Progenitor cell of endocrine pancreas (in vitro differentiated cells): ENCODE measurements around the gene FOXJ2. TPM values are rescaled to one million over a fixed set of nuclear protein-coding genes. Genes with fewer than 3 reads are reported as not detected.
A peak's percentile ranks its signal among the peaks of the same experiment; 100 is the strongest.
"Not testable (repeated sequence)": the region's sequence is repeated elsewhere in the genome, so short reads cannot be mapped to it uniquely, and the experiment has no call there.

ENCODE experiments used
- DNase-seq: peaks from one replicate; pipeline ENCODE4 v3.0.0; 2021; ENCODE audit warnings: low spot score; ENCODE audit not compliant: unreplicated experiment
- H3K27ac Mint-ChIP-seq: 2 replicates; pipeline ENCODE4 v1.8.0; 2021; ENCODE audit warnings: mild to moderate bottlenecking, moderate library complexity, mixed read lengths
- H3K27me3 Mint-ChIP-seq: 2 replicates; pipeline ENCODE4 v1.8.0; 2021; ENCODE audit warnings: mixed read lengths
- H3K36me3 Mint-ChIP-seq: 2 replicates; pipeline ENCODE4 v1.8.0; 2022; ENCODE audit warnings: mixed read lengths; ENCODE audit not compliant: insufficient read depth
- H3K4me1 Mint-ChIP-seq: 2 replicates; pipeline ENCODE4 v1.8.0; 2021; ENCODE audit warnings: low read depth, mixed read lengths
- H3K4me3 Mint-ChIP-seq: 2 replicates; pipeline ENCODE4 v1.8.0; 2021; ENCODE audit warnings: low read depth, mild to moderate bottlenecking, moderate library complexity, mixed read lengths
- H3K9me3 Mint-ChIP-seq: 2 replicates; pipeline ENCODE4 v1.8.0; 2021; ENCODE audit warnings: low read depth, mixed read lengths
- total RNA-seq: library from RNA; stranded (reverse); gene quantifications from 2 replicates; pipeline ENCODE4 v1.2.1, GENCODE V29; 2021
- TF ChIP-seq, protein P1 (sequence below): fragments of 200-600 bp; sonication (generic); IDR thresholded peaks from one replicate; pipeline ENCODE4 v1.5.0; 2021; ENCODE audit warnings: antibody characterized with exemption, mild to moderate bottlenecking; ENCODE audit not compliant: unreplicated experiment

Gene FOXJ2
- total RNA-seq, 1 donor from 2014 or later: 20.8 TPM

- Mint-ChIP-seq H3K36me3 (no peaks in the 10 kb centered on the region), H3K27ac (peak overlapping the region; percentile 93), H3K4me1 (peaks cover 23% of the 10 kb centered on the region), H3K27me3 (no peaks in the 10 kb centered on the region), H3K4me3 (peak overlapping the region; percentile 96), H3K9me3 (no peaks in the 10 kb centered on the region)
- TF ChIP-seq, protein P1, sequence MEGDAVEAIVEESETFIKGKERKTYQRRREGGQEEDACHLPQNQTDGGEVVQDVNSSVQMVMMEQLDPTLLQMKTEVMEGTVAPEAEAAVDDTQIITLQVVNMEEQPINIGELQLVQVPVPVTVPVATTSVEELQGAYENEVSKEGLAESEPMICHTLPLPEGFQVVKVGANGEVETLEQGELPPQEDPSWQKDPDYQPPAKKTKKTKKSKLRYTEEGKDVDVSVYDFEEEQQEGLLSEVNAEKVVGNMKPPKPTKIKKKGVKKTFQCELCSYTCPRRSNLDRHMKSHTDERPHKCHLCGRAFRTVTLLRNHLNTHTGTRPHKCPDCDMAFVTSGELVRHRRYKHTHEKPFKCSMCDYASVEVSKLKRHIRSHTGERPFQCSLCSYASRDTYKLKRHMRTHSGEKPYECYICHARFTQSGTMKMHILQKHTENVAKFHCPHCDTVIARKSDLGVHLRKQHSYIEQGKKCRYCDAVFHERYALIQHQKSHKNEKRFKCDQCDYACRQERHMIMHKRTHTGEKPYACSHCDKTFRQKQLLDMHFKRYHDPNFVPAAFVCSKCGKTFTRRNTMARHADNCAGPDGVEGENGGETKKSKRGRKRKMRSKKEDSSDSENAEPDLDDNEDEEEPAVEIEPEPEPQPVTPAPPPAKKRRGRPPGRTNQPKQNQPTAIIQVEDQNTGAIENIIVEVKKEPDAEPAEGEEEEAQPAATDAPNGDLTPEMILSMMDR: no peak
- DNase-seq: no peak
Observed at GRCh38 chr12:8081251-8081920, 48.9 kb downstream of the FOXJ2 start.

GRCh38 chr12:8082808-8083100 is 50.2 kb downstream of the FOXJ2 start:
- no peak for DNase-seq
- TF ChIP-seq, protein P1: no peak
- Mint-ChIP-seq H3K27ac (peak overlapping the region; percentile 93), H3K4me3 (peak overlapping the region; percentile 96), H3K27me3 (no peaks in the 10 kb centered on the region), H3K36me3 (no peaks in the 10 kb centered on the region), H3K4me1 (peaks cover 23% of the 10 kb centered on the region), H3K9me3 (no peaks in the 10 kb centered on the region)

DNA sequence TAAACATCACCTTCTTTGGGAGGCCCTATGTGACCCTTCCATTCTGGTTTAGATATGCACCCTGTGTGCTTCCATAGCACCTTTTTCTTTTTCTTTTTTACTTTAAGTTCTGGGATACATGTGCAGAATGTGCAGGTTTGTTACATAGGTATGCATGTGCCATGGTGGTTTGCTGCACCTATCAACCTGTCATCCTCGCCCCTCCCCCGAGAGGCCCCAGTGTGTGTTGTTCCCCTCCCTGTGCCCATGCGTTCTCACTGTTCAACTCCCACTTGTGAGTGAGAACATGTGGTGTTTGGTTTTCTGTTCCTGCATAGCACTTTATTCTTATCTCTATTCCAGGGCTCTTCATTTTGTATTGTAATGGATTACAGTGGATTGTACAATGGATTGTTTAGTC is 51.8 kb downstream of the FOXJ2 start:
- not testable (repeated sequence) for H3K9me3 Mint-ChIP-seq, DNase-seq, H3K36me3 Mint-ChIP-seq, H3K27me3 Mint-ChIP-seq
- peak overlapping the region; percentile 82 for H3K27ac Mint-ChIP-seq
- peaks cover 23% of the 10 kb centered on the region for H3K4me1 Mint-ChIP-seq
- H3K4me3 Mint-ChIP-seq: peak overlapping the region; percentile 61

- no peak for DNase-seq
- Mint-ChIP-seq H3K27me3 (no peaks in the 10 kb centered on the region), H3K4me1 (peaks cover 14% of the 10 kb centered on the region), H3K9me3 (no peaks in the 10 kb centered on the region), H3K36me3 (peaks cover 14% of the 10 kb centered on the region), H3K27ac (no peak overlapping the region), H3K4me3 (no peak overlapping the region)
- TF ChIP-seq, protein P1: no peak
Observed at GRCh38 chr12:8087666-8088065, 55.1 kb downstream of the FOXJ2 start.

DNA sequence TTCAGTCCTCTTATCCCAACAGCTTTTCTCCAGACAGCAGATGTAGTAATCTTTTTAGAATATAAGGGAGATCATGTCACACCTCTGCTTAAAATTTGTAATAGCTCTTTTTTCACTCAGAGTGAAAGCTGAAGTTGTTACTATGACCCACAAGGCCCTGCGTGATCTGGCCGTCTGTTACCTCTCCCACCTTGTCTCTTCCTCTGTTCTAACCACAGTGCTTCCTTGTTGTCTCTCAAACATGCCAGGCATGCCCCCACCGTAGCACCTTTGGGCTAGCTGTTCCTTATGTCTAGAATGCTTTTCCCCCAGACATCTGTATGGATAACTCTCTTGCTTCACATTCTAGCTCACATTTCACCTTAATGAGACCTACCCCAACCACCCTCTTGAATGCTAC is 56.1 kb downstream of the FOXJ2 start:
- H3K36me3 Mint-ChIP-seq: peaks cover 19% of the 10 kb centered on the region
- peaks cover 9% of the 10 kb centered on the region for H3K4me1 Mint-ChIP-seq
- TF ChIP-seq, protein P1: no peak
- no peaks in the 10 kb centered on the region for H3K27me3 Mint-ChIP-seq
- no peak overlapping the region for H3K4me3 Mint-ChIP-seq
- H3K9me3 Mint-ChIP-seq: no peaks in the 10 kb centered on the region
- no peak overlapping the region for H3K27ac Mint-ChIP-seq
- DNase-seq: no peak

DNA sequence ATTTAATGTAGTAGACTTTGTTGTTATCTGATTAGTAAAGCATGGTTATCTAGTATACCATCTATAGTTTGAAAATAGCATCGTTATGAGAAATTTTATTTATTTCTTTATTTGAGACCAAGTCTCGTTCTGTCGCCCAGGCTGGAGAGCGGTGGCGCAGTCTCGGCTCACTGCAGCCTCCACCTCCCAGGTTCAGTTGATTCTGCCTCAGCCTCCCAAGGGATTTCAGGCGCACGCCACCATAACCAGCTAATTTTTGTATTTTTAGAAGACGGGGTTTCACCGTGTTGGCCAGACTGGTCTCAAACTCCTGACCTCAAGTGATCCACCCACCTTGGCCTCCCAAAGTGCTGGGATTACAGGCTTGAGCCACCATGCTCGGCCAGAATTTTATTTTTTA is 56.8 kb downstream of the FOXJ2 start:
- H3K4me3 Mint-ChIP-seq: not testable (repeated sequence)

More for the DNA sequence above, 56.8 kb downstream of the FOXJ2 start:
- H3K27me3 Mint-ChIP-seq, H3K4me1 Mint-ChIP-seq, H3K27ac Mint-ChIP-seq, DNase-seq, H3K9me3 Mint-ChIP-seq: not testable (repeated sequence)
- H3K36me3 Mint-ChIP-seq: peaks cover 22% of the 10 kb centered on the region
